ENCODE data around the gene DAZAP1.

The DAZAP1 gene

DNA sequence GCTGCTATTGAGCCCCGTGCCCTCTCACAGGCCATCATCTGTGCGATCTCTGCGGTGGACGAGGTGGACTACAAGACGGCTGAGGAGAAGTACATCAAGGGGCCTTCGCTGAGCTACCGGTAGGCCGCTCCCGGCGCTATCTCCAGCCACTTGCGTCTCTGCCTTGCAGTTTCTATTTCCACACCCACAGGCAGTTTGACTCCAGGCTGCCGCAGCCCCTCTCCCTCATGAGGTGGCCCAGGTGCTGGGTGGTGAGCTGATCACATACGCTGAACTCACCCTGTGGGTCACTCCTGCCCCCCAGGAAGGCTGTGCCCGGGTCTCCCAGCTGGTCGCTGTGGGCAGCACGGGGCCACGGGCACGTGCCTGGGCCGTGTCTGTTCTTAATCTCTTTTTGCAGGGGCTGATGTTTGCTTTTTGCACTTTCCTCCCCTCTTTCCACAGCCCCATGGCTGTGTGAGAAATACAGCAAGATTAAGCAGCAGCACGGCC is 34.3 kb upstream of the DAZAP1 start:
- TF ChIP-seq FOXP2 (optimal IDR thresholded peaks at IDR 0.05; ENCODE audit: borderline replicate concordance, extremely low read depth, extremely low read length, insufficient read depth) (no peak), TAF1 (IDR thresholded peaks at IDR 0.05; ENCODE audit: borderline replicate concordance, insufficient read depth, low read length) (no peak), SIN3A (IDR thresholded peaks at IDR 0.05; ENCODE audit: borderline replicate concordance, insufficient read depth, low read length) (no peak), POLR2AphosphoS5 (IDR thresholded peaks at IDR 0.05; ENCODE audit: low read depth, low read length) (no peak)
- TF ChIP-seq, protein P1, sequence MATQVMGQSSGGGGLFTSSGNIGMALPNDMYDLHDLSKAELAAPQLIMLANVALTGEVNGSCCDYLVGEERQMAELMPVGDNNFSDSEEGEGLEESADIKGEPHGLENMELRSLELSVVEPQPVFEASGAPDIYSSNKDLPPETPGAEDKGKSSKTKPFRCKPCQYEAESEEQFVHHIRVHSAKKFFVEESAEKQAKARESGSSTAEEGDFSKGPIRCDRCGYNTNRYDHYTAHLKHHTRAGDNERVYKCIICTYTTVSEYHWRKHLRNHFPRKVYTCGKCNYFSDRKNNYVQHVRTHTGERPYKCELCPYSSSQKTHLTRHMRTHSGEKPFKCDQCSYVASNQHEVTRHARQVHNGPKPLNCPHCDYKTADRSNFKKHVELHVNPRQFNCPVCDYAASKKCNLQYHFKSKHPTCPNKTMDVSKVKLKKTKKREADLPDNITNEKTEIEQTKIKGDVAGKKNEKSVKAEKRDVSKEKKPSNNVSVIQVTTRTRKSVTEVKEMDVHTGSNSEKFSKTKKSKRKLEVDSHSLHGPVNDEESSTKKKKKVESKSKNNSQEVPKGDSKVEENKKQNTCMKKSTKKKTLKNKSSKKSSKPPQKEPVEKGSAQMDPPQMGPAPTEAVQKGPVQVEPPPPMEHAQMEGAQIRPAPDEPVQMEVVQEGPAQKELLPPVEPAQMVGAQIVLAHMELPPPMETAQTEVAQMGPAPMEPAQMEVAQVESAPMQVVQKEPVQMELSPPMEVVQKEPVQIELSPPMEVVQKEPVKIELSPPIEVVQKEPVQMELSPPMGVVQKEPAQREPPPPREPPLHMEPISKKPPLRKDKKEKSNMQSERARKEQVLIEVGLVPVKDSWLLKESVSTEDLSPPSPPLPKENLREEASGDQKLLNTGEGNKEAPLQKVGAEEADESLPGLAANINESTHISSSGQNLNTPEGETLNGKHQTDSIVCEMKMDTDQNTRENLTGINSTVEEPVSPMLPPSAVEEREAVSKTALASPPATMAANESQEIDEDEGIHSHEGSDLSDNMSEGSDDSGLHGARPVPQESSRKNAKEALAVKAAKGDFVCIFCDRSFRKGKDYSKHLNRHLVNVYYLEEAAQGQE (IDR thresholded peaks at IDR 0.05; ENCODE audit: insufficient read depth in 1 of 2, low read depth in 2 of 2, low read length in 2 of 2), result no peak

DNA sequence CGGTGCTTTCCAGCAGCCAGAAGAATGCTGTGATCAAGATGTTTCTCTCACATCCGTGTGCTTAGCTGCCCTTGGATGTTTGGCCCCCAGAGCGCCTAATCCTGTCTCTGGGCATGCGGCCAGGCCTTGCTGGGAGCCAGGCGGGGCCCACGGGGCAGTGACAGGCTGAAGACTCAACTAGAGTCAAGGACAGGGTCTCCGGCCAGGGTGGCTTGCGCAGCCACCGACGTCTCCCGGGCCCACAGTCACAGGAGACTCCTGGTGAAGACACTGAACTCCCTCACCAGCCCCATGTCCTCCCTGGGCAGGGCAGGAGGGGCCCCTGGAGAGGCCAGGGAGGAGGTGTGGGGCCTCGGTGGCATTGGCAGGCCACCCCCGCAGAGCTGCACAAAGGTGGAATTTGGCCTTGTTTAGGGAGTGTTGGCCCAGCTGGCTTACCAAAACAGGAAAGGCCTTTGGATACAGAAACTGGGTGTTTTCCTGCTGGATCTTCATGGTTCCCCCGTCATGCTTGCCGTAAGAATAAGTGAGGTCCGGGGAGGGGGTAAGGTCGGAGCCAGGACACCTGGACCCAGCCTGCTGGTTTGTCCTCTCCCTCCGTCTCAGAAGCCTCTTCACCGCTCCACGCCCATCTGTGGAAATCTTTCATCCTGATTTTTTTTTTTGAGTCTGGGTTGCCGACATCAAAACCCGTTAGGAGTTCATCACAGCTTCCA is 33.7 kb upstream of the DAZAP1 start:
- TF ChIP-seq POLR2AphosphoS5 (IDR thresholded peaks at IDR 0.05; ENCODE audit: low read depth, low read length) (no peak), FOXP2 (optimal IDR thresholded peaks at IDR 0.05; ENCODE audit: borderline replicate concordance, extremely low read depth, extremely low read length, insufficient read depth) (no peak), TAF1 (IDR thresholded peaks at IDR 0.05; ENCODE audit: borderline replicate concordance, insufficient read depth, low read length) (no peak), SIN3A (IDR thresholded peaks at IDR 0.05; ENCODE audit: borderline replicate concordance, insufficient read depth, low read length) (no peak)
- TF ChIP-seq, protein P1 (IDR thresholded peaks at IDR 0.05; ENCODE audit: insufficient read depth in 1 of 2, low read depth in 2 of 2, low read length in 2 of 2), result no peak

DNA sequence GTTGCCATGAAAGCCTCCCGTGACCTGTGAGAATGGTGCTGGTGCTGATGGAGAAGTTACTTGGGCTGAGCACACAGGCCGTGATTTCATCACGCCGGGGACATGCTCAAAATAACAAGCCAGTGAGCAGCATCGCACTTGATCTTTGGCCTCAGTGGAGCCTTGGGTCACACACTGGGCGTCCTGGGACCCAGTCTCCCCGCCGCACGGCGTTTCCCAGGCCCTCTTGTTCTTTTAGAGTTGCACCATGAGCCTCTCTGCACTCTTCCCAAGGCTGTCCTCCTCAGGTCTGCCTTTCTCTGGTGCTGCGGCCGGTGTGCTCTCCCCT is 33.2 kb upstream of the DAZAP1 start:
- TF ChIP-seq TAF1 (IDR thresholded peaks at IDR 0.05; ENCODE audit: borderline replicate concordance, insufficient read depth, low read length) (no peak), POLR2AphosphoS5 (IDR thresholded peaks at IDR 0.05; ENCODE audit: low read depth, low read length) (no peak), SIN3A (IDR thresholded peaks at IDR 0.05; ENCODE audit: borderline replicate concordance, insufficient read depth, low read length) (no peak), FOXP2 (optimal IDR thresholded peaks at IDR 0.05; ENCODE audit: borderline replicate concordance, extremely low read depth, extremely low read length, insufficient read depth) (no peak)
- TF ChIP-seq, protein P1 (IDR thresholded peaks at IDR 0.05; ENCODE audit: insufficient read depth in 1 of 2, low read depth in 2 of 2, low read length in 2 of 2), result no peak

DNA sequence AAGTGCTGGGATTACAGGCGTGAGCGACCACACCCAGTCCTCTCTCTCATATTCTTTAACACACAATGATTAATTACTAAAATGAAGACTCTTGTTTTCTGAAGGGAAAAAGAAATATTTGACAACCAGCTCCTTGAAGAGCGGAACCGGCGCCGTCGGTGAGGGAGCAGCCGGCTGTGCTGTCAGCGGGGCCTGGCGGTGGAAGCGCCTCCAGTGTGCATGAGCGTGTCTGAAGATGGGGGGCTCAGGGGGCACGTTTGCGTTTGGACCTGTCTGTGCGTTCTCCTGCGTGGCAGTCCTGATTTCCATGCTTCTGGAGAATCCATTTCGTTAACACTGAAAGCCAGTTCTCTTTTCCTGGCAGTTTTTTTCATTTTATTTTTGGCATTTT is 31.0 kb upstream of the DAZAP1 start:
- TF ChIP-seq TAF1 (IDR thresholded peaks at IDR 0.05; ENCODE audit: borderline replicate concordance, insufficient read depth, low read length) (no peak), FOXP2 (optimal IDR thresholded peaks at IDR 0.05; ENCODE audit: borderline replicate concordance, extremely low read depth, extremely low read length, insufficient read depth) (no peak), SIN3A (IDR thresholded peaks at IDR 0.05; ENCODE audit: borderline replicate concordance, insufficient read depth, low read length) (no peak), POLR2AphosphoS5 (IDR thresholded peaks at IDR 0.05; ENCODE audit: low read depth, low read length) (no peak)
- TF ChIP-seq, protein P1 (IDR thresholded peaks at IDR 0.05; ENCODE audit: insufficient read depth in 1 of 2, low read depth in 2 of 2, low read length in 2 of 2), result no peak
